Right ventricle myocardium inferior (tissue), 1 donor: ENCODE measurements around the gene METTL25B. TPM values are rescaled to one million over a fixed set of nuclear protein-coding genes. Genes with fewer than 3 reads are reported as not detected.

Experiments
- ATAC-seq: fragments of 200-7000 bp; cut with Tn5 transposase; one replicate; pipeline ENCODE4 v1.9.1; 2020; ENCODE audit warnings: mild to moderate bottlenecking, moderate library complexity
- DNase-seq: peaks from one replicate; pipeline ENCODE4 v3.0.0; 2021; ENCODE audit errors: missing footprints
- intact Hi-C: fragments of 100-400 bp; cut with DNase I; formaldehyde crosslinking; loops from one replicate; pipeline ENCODE4 v1.11.0; 2022
- total RNA-seq: library from RNA; stranded (reverse); fragmentation: NEBNext Ultra II Directional; extraction: Animal tissue kit (Norgen Biotek cat#: 25700); gene quantifications from one replicate; pipeline ENCODE4 v1.2.1, GENCODE V29; 2021
- donor health status: DM: no; HTN: yes; CAD: no; lungs with severe emphysema.

METTL25B gene
- total RNA-seq, 1 donor from 2014 or later = 16.6 TPM

- no peak for DNase-seq
- ATAC-seq = no peak
- intact Hi-C loops = no loop called here
These were observed 57.2 kb downstream of the METTL25B start for GRCh38 chr1:156785458-156785857.

Other genes with a start within 250 kb of the METTL25B start
- 99.7 TPM for gene MEF2D, start 227.7 kb upstream of the METTL25B start, total RNA-seq
- gene IQGAP3, start 155.9 kb upstream of the METTL25B start, total RNA-seq = 1.2 TPM
- not detected for gene TTC24, start 148.7 kb upstream of the METTL25B start, total RNA-seq
- gene NAXE, start 136.7 kb upstream of the METTL25B start, total RNA-seq = 116 TPM
- gene GPATCH4, start 127.0 kb upstream of the METTL25B start, total RNA-seq = 14.6 TPM
- gene HAPLN2, start 109.1 kb upstream of the METTL25B start, total RNA-seq = 1.4 TPM
- gene BCAN, start 86.4 kb upstream of the METTL25B start, total RNA-seq = 0.35 TPM
- gene NES, start 51.1 kb upstream of the METTL25B start, total RNA-seq = 131 TPM
- gene CRABP2, start 22.9 kb upstream of the METTL25B start, total RNA-seq = not detected
- 13.1 TPM for gene ISG20L2, start 297 bp downstream of the METTL25B start, total RNA-seq
- gene MRPL24, start 12.6 kb downstream of the METTL25B start, total RNA-seq = 103 TPM
- 183 TPM for gene HDGF, start 23.2 kb downstream of the METTL25B start, total RNA-seq
- 42.9 TPM for gene PRCC, start 39.1 kb downstream of the METTL25B start, total RNA-seq
- gene SH2D2A, start 88.4 kb downstream of the METTL25B start, total RNA-seq = 2.2 TPM
- gene INSRR, start 130.6 kb downstream of the METTL25B start, total RNA-seq = 0.46 TPM
- gene NTRK1, start 132.4 kb downstream of the METTL25B start, total RNA-seq = 2.4 TPM
- 8.1 TPM for gene PEAR1, start 165.2 kb downstream of the METTL25B start, total RNA-seq
- not detected for gene LRRC71, start 192.2 kb downstream of the METTL25B start, total RNA-seq